MM.1S (cell line): Measurements from ENCODE around the gene AGAP3.

ENCODE experiments used
- DNase-seq: peaks from one replicate; pipeline ENCODE4 v3.0.0-alpha.2; 2015
- H2AFZ ChIP-seq: fragments of 300-600 bp; sonication (generic); 2 replicates; pipeline ENCODE4 v1.6.0; 2016; ENCODE audit warnings: antibody characterized with exemption, low read length
- H3F3A ChIP-seq: fragments of 300-600 bp; sonication (generic); 2 replicates; pipeline ENCODE4 v1.6.1; 2016; ENCODE audit warnings: mild to moderate bottlenecking, antibody characterized with exemption, low read length, moderate library complexity, mixed read lengths; ENCODE audit not compliant: insufficient read depth
- H3K27ac ChIP-seq: fragments of 300-600 bp; sonication (generic); 2 replicates; pipeline ENCODE4 v1.5.1; 2016; ENCODE audit warnings: mild to moderate bottlenecking, low read length
- H3K27me3 ChIP-seq: fragments of 300-600 bp; sonication (generic); replicated peaks from 2 replicates; pipeline ENCODE4 v1.6.0; 2016; ENCODE audit warnings: low read length; ENCODE audit not compliant: insufficient read depth
- H3K36me3 ChIP-seq: fragments of 300-600 bp; sonication (generic); replicated peaks from 2 replicates; pipeline ENCODE4 v1.6.1; 2016; ENCODE audit warnings: mild to moderate bottlenecking, low read length, mixed read lengths; ENCODE audit not compliant: insufficient read depth
- H3K4me1 ChIP-seq: fragments of 300-600 bp; sonication (generic); 2 replicates; pipeline ENCODE4 v1.6.1; 2016; ENCODE audit warnings: low read length, mixed read lengths
- H3K4me2 ChIP-seq: fragments of 300-600 bp; sonication (generic); 2 replicates; pipeline ENCODE4 v1.6.0; 2016; ENCODE audit warnings: low read depth, low read length
- H3K4me3 ChIP-seq: fragments of 300-600 bp; sonication (generic); 2 replicates; pipeline ENCODE4 v1.5.1; 2016; ENCODE audit warnings: low read length, mixed read lengths
- H3K79me2 ChIP-seq: fragments of 300-600 bp; sonication (generic); 2 replicates; pipeline ENCODE4 v1.6.1; 2016; ENCODE audit warnings: mixed run types, low read length, mixed read lengths
- H3K9ac ChIP-seq: fragments of 300-600 bp; sonication (generic); 2 replicates; pipeline ENCODE4 v1.6.1; 2016; ENCODE audit warnings: low read length, mixed read lengths
- H3K9me2 ChIP-seq: fragments of 300-600 bp; sonication (generic); replicated peaks from 2 replicates; pipeline ENCODE4 v1.6.1; 2016; ENCODE audit warnings: mild to moderate bottlenecking, low read length, mixed read lengths; ENCODE audit not compliant: insufficient read depth
- H3K9me3 ChIP-seq: fragments of 300-600 bp; sonication (generic); replicated peaks from 2 replicates; pipeline ENCODE4 v1.6.1; 2016; ENCODE audit warnings: mild to moderate bottlenecking, low read length, mixed read lengths; ENCODE audit not compliant: insufficient read depth
- H4K20me1 ChIP-seq: fragments of 300-600 bp; sonication (generic); 2 replicates; pipeline ENCODE4 v1.6.1; 2016; ENCODE audit warnings: mild to moderate bottlenecking, low read length, moderate library complexity, mixed read lengths; ENCODE audit not compliant: insufficient read depth
- CTCF ChIP-seq: fragments of 300-600 bp; sonication (generic); IDR thresholded peaks from 2 replicates; pipeline ENCODE4 v1.5.1; 2016; ENCODE audit warnings: antibody characterized with exemption, low read length, mixed read lengths
- EZH2 ChIP-seq: fragments of 300-600 bp; sonication (generic); optimal IDR thresholded peaks from 2 replicates; pipeline ENCODE3; 2017; ENCODE audit warnings: low read depth, mild to moderate bottlenecking, antibody characterized with exemption, low read length, mixed read lengths
- EZH2phosphoT487 ChIP-seq: fragments of 300-600 bp; sonication (generic); IDR thresholded peaks from 2 replicates; pipeline ENCODE4 v1.6.1; 2018; ENCODE audit warnings: antibody characterized with exemption, low read length

Gene AGAP3

GRCh38 chr7:151186640-151187408, 100.5 kb downstream of the AGAP3 start, which contains the start of gene ASB10:
ASB10 (minus strand) TSS chr7:151187250; CDS start chr7:151187130, 120 bp downstream.
- Histone ChIP-seq H3K79me2 (no peaks in the 10 kb centered on the region), H3K9me3 (no peaks in the 10 kb centered on the region), H3K4me1 (no peaks in the 10 kb centered on the region), H3K9me2 (no peaks in the 10 kb centered on the region), H3K27me3 (peaks cover 86% of the 10 kb centered on the region), H3K27ac (no peak within 1 kb of the TSS), H3K4me3 (no peak within 1 kb of the TSS), H4K20me1 (no peaks in the 10 kb centered on the region), H3K9ac (no peak within 1 kb of the TSS), H3F3A (no peaks in the 10 kb centered on the region), H3K36me3 (no peaks in the 10 kb centered on the region), H3K4me2 (no peak within 1 kb of the TSS), H2AFZ (no peak within 1 kb of the TSS)
- DNase-seq = no peak
- TF ChIP-seq EZH2phosphoT487 = no peak
- no peak for TF ChIP-seq EZH2
- no peak for TF ChIP-seq CTCF

- Histone ChIP-seq H3K9me2 (no peaks in the 10 kb centered on the region), H3K4me1 (no peaks in the 10 kb centered on the region), H3K4me2 (no peak overlapping the region), H3K36me3 (no peaks in the 10 kb centered on the region), H3K9me3 (no peaks in the 10 kb centered on the region), H3K9ac (no peak overlapping the region), H3K79me2 (no peaks in the 10 kb centered on the region), H2AFZ (no peak overlapping the region), H3K27me3 (peaks cover 87% of the 10 kb centered on the region), H3F3A (no peaks in the 10 kb centered on the region), H3K27ac (no peak overlapping the region), H3K4me3 (no peak overlapping the region), H4K20me1 (no peaks in the 10 kb centered on the region)
- no peak for TF ChIP-seq CTCF
- TF ChIP-seq EZH2 = no peak
- no peak for DNase-seq
These were observed 101.4 kb downstream of the AGAP3 start for GRCh38 chr7:151187409-151188251.

- no peak overlapping the region for H2AFZ ChIP-seq
- H3K4me1 ChIP-seq = no peaks in the 10 kb centered on the region
- H3K27me3 ChIP-seq = peaks cover 87% of the 10 kb centered on the region
- H3K9ac ChIP-seq = no peak overlapping the region
- H3F3A ChIP-seq = no peaks in the 10 kb centered on the region
- TF ChIP-seq CTCF = no peak
- no peak for TF ChIP-seq EZH2
- no peak for TF ChIP-seq EZH2phosphoT487
- H3K79me2 ChIP-seq = no peaks in the 10 kb centered on the region
- no peaks in the 10 kb centered on the region for H4K20me1 ChIP-seq
- H3K9me3 ChIP-seq = no peaks in the 10 kb centered on the region
- no peaks in the 10 kb centered on the region for H3K36me3 ChIP-seq
- no peak overlapping the region for H3K27ac ChIP-seq
- H3K9me2 ChIP-seq = no peaks in the 10 kb centered on the region
- no peak overlapping the region for H3K4me3 ChIP-seq
- no peak for DNase-seq
- H3K4me2 ChIP-seq = no peak overlapping the region
These were observed 101.9 kb downstream of the AGAP3 start for GRCh38 chr7:151188252-151188542.
